Mucosa of descending colon (tissue), 3 donors: Measurements from ENCODE around the gene UNC13B. TPM values are rescaled to one million over a fixed set of nuclear protein-coding genes. Genes with fewer than 3 reads are reported as not detected.

ENCODE experiments used
- ATAC-seq: fragments of 200-7000 bp; cut with Tn5 transposase; one replicate; pipeline ENCODE4 v1.9.1; 2020; ENCODE audit warnings: mild to moderate bottlenecking, moderate library complexity
- DNase-seq, 3 donors: peaks; one replicate each; pipeline ENCODE4 v3.0.0-alpha.2; 2020
- H3K36me3 ChIP-seq: fragments of 200-600 bp; one replicate; pipeline ENCODE4 v1.8.0; 2021; ENCODE audit warnings: low read depth, mild to moderate bottlenecking
- H3K4me1 ChIP-seq: fragments of 200-600 bp; one replicate; pipeline ENCODE4 v1.8.0; 2021; ENCODE audit warnings: low read depth, mild to moderate bottlenecking
- H3K4me3 ChIP-seq: fragments of 200-600 bp; one replicate; pipeline ENCODE4 v1.8.0; 2021; ENCODE audit warnings: mild to moderate bottlenecking
- H3K9me3 ChIP-seq: fragments of 200-600 bp; one replicate; pipeline ENCODE4 v1.8.0; 2021; ENCODE audit warnings: mild to moderate bottlenecking
- CTCF ChIP-seq: fragments of 200-600 bp; IDR thresholded peaks from one replicate; pipeline ENCODE4 v1.8.0; 2022; ENCODE audit warnings: antibody characterized with exemption, mild to moderate bottlenecking
- intact Hi-C, 2 donors: fragments of 100-400 bp; cut with DNase I in 1 of 2; cut with micrococcal nuclease in 1 of 2; formaldehyde crosslinking; loops; one replicate each; pipeline versions ENCODE4 v1.11.0 to v1.11.1; 2022; cut with DNase I, micrococcal nuclease
- total RNA-seq, 3 donors: library from RNA; stranded (reverse); fragmentation: NEBNext Ultra II Directional in 2 of 3; extraction: Animal tissue kit (Norgen Biotek cat#: 25700) in 2 of 3; gene quantifications; one replicate each; pipeline versions ENCODE4 v1.2.1 to v1.2.4, GENCODE V29; 2021 to 2023
- donor health status: DM: no; HTN: no; CAD: no; lungs with moderate emphysema.
- donor health status: DM: no; HTN: no; CAD: no.
- donor health status: DM: no; HTN: yes; CAD: no.

The UNC13B gene
- total RNA-seq, 3 donors from 2014 or later = 42.9 to 68.2 (median 50.9) TPM

GRCh38 chr9:35380619-35381018 is 218.8 kb downstream of the UNC13B start:
- no peak for ATAC-seq
- Histone ChIP-seq H3K4me1 (no peaks in the 10 kb centered on the region), H3K4me3 (no peak overlapping the region), H3K36me3 (no peaks in the 10 kb centered on the region), H3K9me3 (no peaks in the 10 kb centered on the region)
- intact Hi-C loops = no loop called here
- TF ChIP-seq CTCF = no peak
- no peak for DNase-seq

GRCh38 chr9:35385042-35385441 is 223.2 kb downstream of the UNC13B start:
- Histone ChIP-seq H3K4me1 (no peaks in the 10 kb centered on the region), H3K9me3 (no peaks in the 10 kb centered on the region), H3K4me3 (no peak overlapping the region), H3K36me3 (no peaks in the 10 kb centered on the region)
- ATAC-seq = no peak
- intact Hi-C loops = no loop called here
- no peak for DNase-seq
- TF ChIP-seq CTCF = no peak

GRCh38 chr9:35395076-35395705 is 233.4 kb downstream of the UNC13B start:
- H3K4me3 ChIP-seq = no peak overlapping the region
- no peak for TF ChIP-seq CTCF
- peaks cover 5% of the 10 kb centered on the region for H3K36me3 ChIP-seq
- H3K4me1 ChIP-seq = no peaks in the 10 kb centered on the region
- H3K9me3 ChIP-seq = no peaks in the 10 kb centered on the region
- intact Hi-C loops = no loop called here
- DNase-seq (no peak), ATAC-seq (no peak)

- H3K4me3 ChIP-seq = no peak overlapping the region
- no peak for TF ChIP-seq CTCF
- H3K4me1 ChIP-seq = no peaks in the 10 kb centered on the region
- no peak for ATAC-seq
- no peaks in the 10 kb centered on the region for H3K9me3 ChIP-seq
- peaks cover 5% of the 10 kb centered on the region for H3K36me3 ChIP-seq
- intact Hi-C loops = no loop called here
- DNase-seq = no peak
These were observed 233.9 kb downstream of the UNC13B start for GRCh38 chr9:35395706-35396101.

GRCh38 chr9:35396560-35397215 is 234.9 kb downstream of the UNC13B start:
- TF ChIP-seq CTCF = no peak
- no peak for ATAC-seq
- DNase-seq = no peak
- H3K4me3 ChIP-seq = no peak overlapping the region
- intact Hi-C loops = no loop called here
- H3K4me1 ChIP-seq = no peaks in the 10 kb centered on the region
- H3K9me3 ChIP-seq = no peaks in the 10 kb centered on the region
- peaks cover 5% of the 10 kb centered on the region for H3K36me3 ChIP-seq
